Right lobe of liver (tissue), 6 donors: ENCODE measurements around the gene IFI27L1. TPM values are rescaled to one million over a fixed set of nuclear protein-coding genes. Genes with fewer than 3 reads are reported as not detected.

Experiments
- ATAC-seq, 4 donors: fragments of 200-7000 bp; cut with Tn5 transposase; one replicate each; pipeline ENCODE4 v1.9.1; 2020; ENCODE audit warnings: mild to moderate bottlenecking in 4 of 4, moderate library complexity in 4 of 4
- DNase-seq, 3 donors: peaks; one replicate each; pipeline ENCODE4 v3.0.0-alpha.2; 2020
- H3K27ac ChIP-seq, 3 donors: fragments of 200-600 bp; one replicate each; pipeline ENCODE4 v1.8.0; 2022
- H3K27me3 ChIP-seq, 2 donors: fragments of 200-600 bp; one replicate each; pipeline ENCODE4 v1.8.0; 2022
- H3K36me3 ChIP-seq, 4 donors: fragments of 200-600 bp; sonication (generic) in 1 of 4; one replicate each; pipeline versions ENCODE4 v1.5.1 to v1.8.0; 2017 to 2022; ENCODE audit warnings: control low read depth in 1 of 4
- H3K4me1 ChIP-seq, 4 donors: fragments of 200-600 bp; sonication (generic) in 1 of 4; one replicate each; pipeline versions ENCODE4 v1.5.1 to v1.8.0; 2017 to 2022; ENCODE audit warnings: control low read depth in 1 of 4
- H3K4me3 ChIP-seq, 3 donors: fragments of 200-600 bp; one replicate each; pipeline ENCODE4 v1.8.0; 2022
- H3K9me3 ChIP-seq, 4 donors: fragments of 200-600 bp; sonication (generic) in 1 of 4; one replicate each; pipeline versions ENCODE4 v1.5.1 to v1.8.0; 2017 to 2022; ENCODE audit warnings: control low read depth in 1 of 4
- CTCF ChIP-seq, 4 donors: fragments of 200-600 bp in 3 of 4; fragments of 450-650 bp in 1 of 4; IDR thresholded peaks; one replicate each; pipeline versions ENCODE4 v1.5.1 to v1.8.0; 2016 to 2022; ENCODE audit warnings: antibody characterized with exemption in 4 of 4, mild to moderate bottlenecking in 2 of 4
- POLR2A ChIP-seq: fragments of 450-650 bp; IDR thresholded peaks from one replicate; pipeline ENCODE4 v1.6.1; 2017; ENCODE audit warnings: antibody characterized with exemption, mild to moderate bottlenecking
- WGBS: methylation state at CpG from one replicate; pipeline ENCODE4 v1.1.6; 2018; ENCODE audit warnings: low coverage, low lambda C conversion rate; ENCODE audit not compliant: insufficient coverage; ENCODE audit errors: missing lambda C conversion rate; 5-methylcytosine and 5-hydroxymethylcytosine counted together
- intact Hi-C, 2 donors: fragments of 100-400 bp; cut with DNase I; formaldehyde crosslinking; loops; one replicate each; pipeline versions ENCODE4 v1.11.2 to v1.14.1; 2022
- total RNA-seq, 6 experiments: library from RNA; depleted of rRNA in 2 of 6; stranded (reverse); fragments of >200 nt in 2 of 6; fragmentation: NEBNext Ultra II Directional in 3 of 6; extraction: Animal tissue kit (Norgen Biotek cat#: 25700) in 3 of 6; gene quantifications; one replicate each; pipeline versions ENCODE4 v1.1.0 to v1.2.4, GENCODE V29; 2016 to 2023
- donor health status: DM: no; HTN: yes; CAD: no.
- donor health status: DM: no; HTN: no; CAD: no.
- donor health status: DM: no; HTN: no; CAD: no.
- donor health status: DM: no; HTN: yes; CAD: no.
- donor health status: DM: no; HTN: yes; CAD: no.

IFI27L1 gene
- total RNA-seq, 6 experiments from 2014 or later: 2.6 to 8.2 (median 5.3) TPM

- no peak overlapping the region for H3K4me3 ChIP-seq
- ATAC-seq (no peak), DNase-seq (no peak)
- intact Hi-C loops: no loop called here
- peaks cover 0 to 8% (median 0%) of the 10 kb centered on the region in 4 donors for H3K4me1 ChIP-seq
- H3K27ac ChIP-seq: no peak overlapping the region
- H3K9me3 ChIP-seq: no peaks in the 10 kb centered on the region
- TF ChIP-seq POLR2A: no peak
- TF ChIP-seq CTCF (IDR thresholded peaks at IDR 0.05): no peak
- 80% methylated on average over 1 of the region's 15 CpGs for WGBS
- H3K36me3 ChIP-seq: no peaks in the 10 kb centered on the region
- no peaks in the 10 kb centered on the region for H3K27me3 ChIP-seq
Observed at GRCh38 chr14:94115631-94116030, 34.5 kb downstream of the IFI27L1 start.

- TF ChIP-seq CTCF (IDR thresholded peaks at IDR 0.05) (no peak), POLR2A (no peak)
- Histone ChIP-seq H3K9me3 (no peaks in the 10 kb centered on the region), H3K4me1 (peaks cover 0 to 8% (median 0%) of the 10 kb centered on the region in 4 donors), H3K27ac (no peak overlapping the region), H3K4me3 (no peak overlapping the region), H3K36me3 (no peaks in the 10 kb centered on the region), H3K27me3 (no peaks in the 10 kb centered on the region)
- ATAC-seq: no peak
- no peak for DNase-seq
- 73% methylated on average over 5 of the region's 10 CpGs for WGBS
- intact Hi-C loops: no loop called here
Observed at GRCh38 chr14:94116701-94117100, 35.6 kb downstream of the IFI27L1 start.

- no peaks in the 10 kb centered on the region for H3K36me3 ChIP-seq
- no peak for TF ChIP-seq POLR2A
- TF ChIP-seq CTCF (IDR thresholded peaks at IDR 0.05): no peak
- no peaks in the 10 kb centered on the region for H3K9me3 ChIP-seq
- intact Hi-C loops: no loop called here
- 41% methylated on average over 7 of the region's 9 CpGs for WGBS
- no peak overlapping the region for H3K27ac ChIP-seq
- peaks cover 0 to 8% (median 0%) of the 10 kb centered on the region in 4 donors for H3K4me1 ChIP-seq
- H3K4me3 ChIP-seq: no peak overlapping the region
- DNase-seq: peak in 1 of 3 donors; percentile 20
- H3K27me3 ChIP-seq: no peaks in the 10 kb centered on the region
- no peak for ATAC-seq
Observed at GRCh38 chr14:94117856-94118255, 36.7 kb downstream of the IFI27L1 start.

GRCh38 chr14:94119071-94119470 is 38.0 kb downstream of the IFI27L1 start:
- no peak for ATAC-seq
- intact Hi-C loops: no loop called here
- peak in 1 of 3 donors; percentile 17 for DNase-seq
- no peaks in the 10 kb centered on the region for H3K27me3 ChIP-seq
- no peaks in the 10 kb centered on the region for H3K36me3 ChIP-seq
- TF ChIP-seq POLR2A: no peak
- no peak for TF ChIP-seq CTCF (IDR thresholded peaks at IDR 0.05)
- no peak overlapping the region for H3K27ac ChIP-seq
- H3K4me3 ChIP-seq: no peak overlapping the region
- peaks cover 0 to 8% (median 0%) of the 10 kb centered on the region in 4 donors for H3K4me1 ChIP-seq
- H3K9me3 ChIP-seq: no peaks in the 10 kb centered on the region
